GM18873 (cell line): ENCODE results near the gene S100A11.
A peak's percentile ranks its signal among the peaks of the same experiment; 100 is the strongest.
"Not testable (repeated sequence)": the region's sequence is repeated elsewhere in the genome, so short reads cannot be mapped to it uniquely, and the experiment has no call there.

Source experiments
- ATAC-seq: cut with Tn5 transposase; IDR thresholded peaks from one replicate; pipeline ENCODE4 v1.9.1; 2021; ENCODE audit warnings: mild to moderate bottlenecking, moderate library complexity, moderate number of reproducible peaks; ENCODE audit not compliant: unreplicated experiment, low FRiP score

S100A11 gene

DNA sequence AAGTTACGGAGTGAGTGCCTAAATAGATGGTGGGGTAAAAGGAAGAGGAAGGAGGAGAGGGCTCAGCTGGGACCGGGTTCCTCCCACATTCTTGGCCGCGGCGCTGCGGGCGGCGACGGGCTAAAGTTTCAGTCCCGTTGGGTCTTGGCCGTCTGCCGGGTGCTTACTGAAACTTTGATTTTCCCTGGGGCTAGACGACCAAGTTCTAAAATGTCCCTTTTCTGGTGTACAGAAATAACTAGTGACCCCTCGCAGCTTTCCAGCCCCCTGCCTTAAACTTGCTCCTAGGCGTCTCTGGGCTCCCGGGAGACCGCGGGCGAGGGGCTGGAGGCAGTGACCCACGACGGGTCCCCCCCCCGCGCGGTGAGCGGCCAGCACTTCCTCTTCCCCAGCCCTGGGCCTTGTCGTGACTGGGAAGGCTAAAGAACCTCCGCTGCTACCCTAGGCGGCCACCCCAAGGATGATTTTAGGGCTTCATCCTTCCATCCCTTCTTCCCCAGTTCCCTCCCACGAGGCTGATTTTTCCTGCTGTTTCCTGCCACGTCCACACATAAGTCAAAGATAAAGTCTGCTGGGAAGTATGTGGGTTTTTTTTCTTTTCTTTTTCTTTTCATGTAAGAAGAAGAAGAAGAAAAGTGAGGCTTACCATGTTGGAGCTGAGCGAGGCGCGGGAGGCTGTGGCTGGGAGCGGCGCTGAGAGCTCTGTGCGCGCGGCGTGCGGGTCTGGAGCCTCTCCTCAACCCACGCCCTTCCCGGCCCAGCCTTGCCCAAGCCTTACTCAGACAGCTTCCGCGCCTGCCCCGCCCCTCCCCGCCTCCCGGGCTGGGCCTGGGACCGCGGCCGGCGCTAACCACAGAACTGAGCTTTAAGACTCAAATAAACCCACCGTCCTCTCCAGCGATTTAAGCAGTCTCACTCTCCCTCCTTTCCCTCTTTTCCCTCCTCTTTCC lies at the start of gene S100A11:
TSS of gene S100A11 (minus strand) at position 738 of the 950 bp plus-strand sequence. CDS start at position 649, 89 bp downstream.
- no peak for ATAC-seq

- no peak for ATAC-seq
Measured at GRCh38 chr1:152084853-152085252, 48.0 kb upstream of the S100A11 start.

DNA sequence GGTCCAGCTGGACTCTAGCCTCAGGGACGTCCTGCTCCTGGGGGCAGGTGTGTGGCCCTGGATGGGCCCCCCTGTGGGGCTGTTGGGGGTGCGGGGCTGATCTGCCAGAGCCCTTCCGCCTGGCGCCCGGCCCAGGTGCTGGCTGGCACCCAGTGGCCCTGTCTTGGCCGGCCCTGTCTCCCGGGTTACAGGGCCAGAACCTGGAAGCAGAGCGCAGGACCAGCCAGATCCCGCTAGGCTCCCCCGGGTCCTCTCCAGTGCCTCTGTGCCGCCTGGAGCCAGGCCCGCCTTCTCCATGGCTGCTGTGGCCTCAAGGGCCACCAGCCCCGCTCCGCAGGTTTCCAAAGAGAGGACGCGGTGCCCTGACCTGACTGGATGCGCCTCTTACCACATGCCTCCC lies 44.2 kb upstream of the S100A11 start:
- ATAC-seq = not testable (repeated sequence)

GRCh38 chr1:152080494-152080893 lies 43.7 kb upstream of the S100A11 start:
- not testable (repeated sequence) for ATAC-seq

DNA sequence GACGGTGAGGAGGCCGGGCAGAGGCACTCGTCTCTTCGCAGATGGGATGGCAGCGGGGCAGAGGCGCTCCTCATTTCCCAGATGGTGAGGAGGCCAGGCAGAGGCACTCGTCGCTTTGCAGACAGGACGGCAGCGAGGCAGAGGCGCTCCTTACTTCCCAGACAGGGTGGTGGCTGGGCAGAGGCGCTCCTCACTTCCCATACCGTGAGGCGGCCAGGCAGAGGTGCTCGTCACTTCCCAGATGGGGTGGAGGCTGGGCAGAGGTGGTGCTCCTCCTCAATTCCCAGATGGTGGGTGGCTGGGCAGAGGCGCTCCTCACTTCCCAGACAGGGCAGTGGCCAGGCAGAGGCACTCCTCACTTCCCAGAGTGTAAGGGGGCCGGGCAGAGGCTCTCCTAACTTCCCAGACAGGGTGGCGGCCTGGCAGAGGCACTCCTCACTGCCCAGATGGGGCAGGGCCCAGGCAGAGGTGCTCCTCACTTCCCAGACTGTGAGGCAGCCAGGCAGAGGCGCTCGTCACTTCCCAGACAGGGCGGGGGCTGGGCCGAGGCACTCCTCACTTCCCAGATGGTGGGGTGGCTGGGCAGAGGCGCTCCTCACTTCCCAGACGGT lies 42.1 kb upstream of the S100A11 start:
- ATAC-seq = no peak

DNA sequence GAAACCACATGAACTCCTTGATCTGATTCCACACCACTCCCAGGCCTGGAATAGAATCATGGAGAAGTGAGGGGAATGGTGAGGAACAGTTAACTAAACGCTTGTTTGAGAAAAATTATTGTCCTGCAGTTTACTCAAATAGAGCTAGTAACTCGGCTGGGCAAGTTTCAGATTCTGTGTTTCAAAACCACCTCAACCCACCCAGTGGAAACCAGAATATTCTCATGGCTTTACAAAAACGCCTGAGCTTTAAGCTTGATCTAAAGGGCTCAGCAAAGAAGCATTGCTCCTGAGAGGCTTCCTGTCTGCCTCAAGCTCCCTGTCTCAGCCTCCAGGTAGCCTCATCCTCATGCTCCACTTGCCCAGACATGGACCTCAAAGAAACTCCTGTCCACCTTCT lies 35.5 kb upstream of the S100A11 start:
- ATAC-seq = no peak

DNA sequence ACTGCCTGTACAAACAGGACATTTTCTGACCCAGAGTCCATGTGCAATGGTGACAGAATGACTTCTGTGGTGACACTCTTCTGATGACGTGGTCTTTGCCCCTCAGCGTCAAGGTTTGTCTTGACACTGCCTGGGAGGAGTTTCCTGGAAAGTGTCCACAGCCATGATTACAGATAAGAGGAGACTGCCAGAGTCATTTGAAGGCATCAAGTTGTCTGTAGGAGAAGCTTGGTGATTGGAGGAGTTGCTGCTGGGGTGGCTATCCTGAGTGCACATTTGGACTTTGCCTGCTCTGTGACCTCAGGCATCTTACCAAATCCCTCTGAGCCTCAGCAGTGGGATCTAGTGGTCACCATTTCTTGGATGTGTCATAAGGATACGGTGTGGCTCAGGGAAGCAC lies 34.3 kb upstream of the S100A11 start:
- no peak for ATAC-seq

DNA sequence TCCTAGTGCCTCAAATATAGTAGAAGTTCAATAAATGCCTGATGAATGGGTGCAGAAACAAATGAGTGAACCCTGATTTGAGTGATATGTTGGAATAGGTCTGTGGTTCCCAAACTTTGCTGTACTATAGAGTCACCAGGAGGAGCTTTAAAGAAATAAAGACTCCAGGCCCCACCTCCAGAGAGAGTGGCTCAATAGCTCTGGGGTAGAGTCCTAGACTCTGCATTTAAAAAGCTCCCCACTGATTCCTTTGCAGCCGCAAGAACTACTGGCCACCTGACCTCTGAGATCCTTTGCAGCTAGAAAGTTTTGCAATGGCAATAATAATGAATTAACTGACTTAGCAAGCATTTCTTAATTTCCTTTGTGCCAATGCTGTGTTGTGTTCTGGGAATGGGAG lies 31.1 kb upstream of the S100A11 start:
- no peak for ATAC-seq

GRCh38 chr1:152067150-152067549 lies 30.3 kb upstream of the S100A11 start:
- ATAC-seq = no peak

DNA sequence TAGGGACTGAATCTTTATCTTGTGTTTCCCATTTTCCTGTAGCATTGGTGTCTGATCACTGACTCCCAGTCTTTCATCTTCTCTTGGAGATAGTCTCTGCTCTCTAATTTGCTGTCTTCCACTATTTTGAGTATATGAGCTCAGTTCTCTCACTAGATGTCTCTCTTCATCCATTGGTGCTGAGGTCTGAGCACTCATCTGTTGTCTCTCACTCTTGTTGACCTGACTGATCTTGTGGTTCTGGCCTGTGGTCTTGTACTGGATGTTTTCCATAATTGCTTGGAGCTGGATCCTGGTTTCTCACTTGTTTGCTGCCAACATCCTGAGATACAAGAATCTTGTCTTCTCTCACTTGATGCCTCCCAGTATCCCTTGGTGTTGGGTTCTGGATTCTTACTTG lies 25.1 kb upstream of the S100A11 start:
- no peak for ATAC-seq

DNA sequence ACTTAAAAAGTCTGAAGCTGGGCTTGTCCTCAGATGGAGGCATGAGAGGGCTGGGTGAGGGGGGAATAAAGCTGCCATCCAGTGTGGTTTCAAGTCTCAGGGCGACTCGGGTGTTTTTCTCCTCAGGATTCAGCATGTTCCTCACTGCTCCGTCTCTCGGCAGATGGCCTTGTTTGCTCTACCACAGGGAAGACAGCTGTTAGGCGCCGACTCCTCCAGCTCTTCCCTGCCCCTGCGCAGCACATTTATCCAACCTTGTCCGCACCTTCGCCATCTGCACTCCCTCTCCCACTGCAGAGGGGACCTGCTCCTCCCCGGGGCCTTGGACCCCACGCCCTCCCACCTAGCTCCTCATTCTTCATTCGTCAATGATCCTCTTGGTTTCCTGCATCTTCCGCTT lies 16.6 kb upstream of the S100A11 start:
- ATAC-seq = no peak

GRCh38 chr1:152052606-152053005 lies 15.8 kb upstream of the S100A11 start:
- no peak for ATAC-seq

- ATAC-seq = no peak
Measured at GRCh38 chr1:152050886-152051675, 14.3 kb upstream of the S100A11 start.

- no peak for ATAC-seq
Measured at GRCh38 chr1:152049291-152050083, 12.7 kb upstream of the S100A11 start.

DNA sequence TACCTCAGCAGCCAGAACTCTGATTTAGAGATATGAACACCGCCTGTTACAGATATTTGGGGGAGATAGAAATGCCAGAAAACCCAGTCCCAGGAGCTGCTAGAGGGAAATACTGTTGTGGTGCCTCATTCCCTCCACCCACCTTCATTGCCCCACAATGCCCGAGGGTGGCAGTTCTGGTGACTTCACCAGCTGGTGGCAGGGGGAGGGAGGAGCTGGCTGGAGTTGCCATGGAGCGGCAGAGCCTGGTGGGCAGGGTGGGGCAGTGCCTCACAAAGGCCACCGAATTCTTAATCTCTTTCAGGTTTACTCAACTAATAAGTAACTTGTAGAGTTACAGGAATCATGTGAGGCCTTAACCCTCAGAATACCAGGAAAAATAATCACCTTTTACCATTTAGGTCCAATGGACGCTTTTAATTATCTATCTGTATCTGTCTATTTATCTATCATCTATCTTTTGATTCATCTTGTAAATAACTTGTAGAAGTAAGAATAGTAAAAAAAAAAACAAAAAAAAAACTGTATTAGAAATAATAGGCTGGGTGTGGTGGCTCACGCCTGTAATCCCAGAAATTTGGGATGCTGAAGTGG lies 11.7 kb upstream of the S100A11 start:
- peak; percentile 18 for ATAC-seq

DNA sequence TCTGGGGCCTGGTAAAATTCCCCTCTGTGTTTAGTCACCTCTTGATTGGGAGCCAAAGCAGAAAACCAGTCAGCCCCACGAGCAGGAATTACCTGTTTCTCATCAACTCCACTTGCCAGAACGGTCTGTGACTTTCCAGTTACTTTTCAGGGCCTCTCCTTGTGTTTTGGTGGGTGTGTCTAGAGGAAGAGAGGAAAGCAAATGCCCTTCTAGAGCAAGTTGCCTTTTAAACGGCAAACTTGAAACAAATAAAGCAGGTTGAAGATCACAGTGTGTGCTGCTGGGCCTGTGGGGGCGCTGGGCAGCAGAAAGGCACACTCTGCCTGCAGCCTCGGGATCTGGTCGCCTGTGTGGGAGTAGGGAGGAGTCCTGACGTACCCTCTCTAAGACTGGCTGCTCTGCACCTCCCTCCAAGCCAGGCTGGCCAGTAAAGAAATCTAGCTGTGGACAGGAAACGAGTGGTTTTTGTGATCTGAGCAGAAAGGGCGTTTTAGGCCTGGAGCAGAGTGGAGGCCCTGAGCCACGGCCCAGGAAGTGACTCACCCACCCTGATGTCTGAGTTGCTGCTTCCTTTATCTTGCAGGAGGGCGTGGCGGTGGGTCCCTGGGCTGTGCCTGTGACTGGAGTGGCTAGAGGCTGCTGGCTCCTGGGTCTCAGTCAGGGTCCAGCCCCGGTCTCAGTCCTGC lies 11.1 kb upstream of the S100A11 start:
- ATAC-seq = peak; percentile 92

DNA sequence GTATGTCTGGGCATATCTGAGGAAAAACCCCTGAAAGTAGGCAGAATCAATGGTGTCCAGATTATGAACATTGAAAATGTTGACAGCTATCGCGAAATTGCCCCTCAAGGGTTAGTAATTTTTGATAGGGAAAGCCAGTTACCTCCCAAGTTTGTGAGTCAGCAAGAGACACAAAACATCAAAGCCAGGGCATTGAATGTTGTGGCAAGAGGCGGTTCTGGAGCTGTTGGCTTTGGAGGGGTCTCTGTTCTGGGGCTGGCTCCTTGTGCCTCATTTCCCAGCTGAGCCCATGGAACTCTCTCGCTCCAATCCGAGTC lies 10.6 kb upstream of the S100A11 start:
- ATAC-seq = no peak

DNA sequence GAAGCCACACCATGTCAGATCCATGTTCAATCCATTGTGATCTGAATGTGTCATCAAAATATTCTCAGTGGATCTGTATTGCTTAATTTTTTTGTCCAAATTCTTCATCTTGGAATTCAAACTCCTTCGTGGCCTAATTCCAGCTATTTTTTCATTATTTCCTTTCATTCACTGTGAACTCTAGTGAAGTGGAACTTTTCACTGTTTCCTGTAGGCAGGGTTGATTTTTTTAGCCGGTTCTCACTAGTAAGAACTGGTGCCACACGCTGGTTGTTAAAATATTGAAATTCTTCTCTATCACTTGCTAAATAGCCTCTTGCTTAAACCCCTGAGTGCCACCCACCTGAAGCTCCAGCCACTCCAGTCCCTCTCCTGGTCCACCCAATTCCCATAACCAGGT lies 7.6 kb upstream of the S100A11 start:
- ATAC-seq = no peak

DNA sequence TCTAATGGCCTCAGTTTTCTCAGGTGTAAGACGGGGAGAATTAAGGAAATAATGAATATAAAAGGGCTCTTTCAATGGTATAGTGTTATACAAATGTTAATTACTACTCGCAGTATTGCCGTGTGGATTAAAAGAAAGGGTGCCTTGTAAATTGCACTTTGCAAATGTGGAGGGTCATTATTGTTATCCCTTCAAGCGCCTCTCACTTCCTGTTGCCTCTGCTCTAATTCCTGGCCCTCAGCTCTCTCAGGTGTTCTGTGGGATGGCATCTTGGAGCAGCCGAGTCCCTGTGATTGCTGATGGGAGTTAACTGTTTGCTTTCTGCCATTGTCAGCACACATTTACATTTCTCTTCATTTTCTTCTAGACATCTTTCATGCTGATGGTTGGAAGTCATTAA lies 7.1 kb upstream of the S100A11 start:
- no peak for ATAC-seq
